IMR-90 (cell line): Measurements from ENCODE around the gene NOG. TPM values are rescaled to one million over a fixed set of nuclear protein-coding genes. Genes with fewer than 3 reads are reported as not detected.

Experiments used
- ATAC-seq: fragments of 200-7000 bp; cut with Tn5 transposase; 2 replicates; pipeline ENCODE4 v1.9.1; 2020; ENCODE audit warnings: low read depth, mild to moderate bottlenecking, moderate library complexity
- BruUV-seq: library from RNA; stranded (reverse); fragments of 400-500 nt; replicated peaks from 2 replicates; lab custom pipeline; 2021; lab: Mats Ljungman, UMichigan
- CTCF ChIA-PET: fragments of 300-600 bp; formaldehyde crosslinking; extraction: SDS; loops from one replicate; lab custom pipeline; 2021; ENCODE audit warnings: antibody characterized with exemption; lab: Yijun Ruan, JAX
- POLR2A ChIA-PET: fragments of 300-600 bp; sonication (Branson Sonifier 250); formaldehyde crosslinking; loops from one replicate; lab custom pipeline; 2022; ENCODE audit warnings: antibody characterized with exemption; ENCODE audit not compliant: unreplicated experiment; lab: Charles Lee
- DNase-seq: peaks from one replicate; pipeline ENCODE4 v3.0.0; 2013
- H2AFZ ChIP-seq: replicated peaks from 2 replicates; pipeline ENCODE3; 2013; ENCODE audit warnings: low read length, mild to moderate bottlenecking; ENCODE audit not compliant: poor library complexity
- H2AK5ac ChIP-seq: 2 replicates; pipeline ENCODE4 v1.6.1; 2013; ENCODE audit warnings: low read depth, low read length, inconsistent platforms
- H2AK9ac ChIP-seq: replicated peaks from 2 replicates; pipeline ENCODE3; 2013; ENCODE audit warnings: mild to moderate bottlenecking, low read depth, low read length, moderate library complexity; ENCODE audit not compliant: poor library complexity
- H2BK120ac ChIP-seq: 2 replicates; pipeline ENCODE4 v1.6.1; 2013; ENCODE audit warnings: low read depth, low read length, inconsistent platforms
- H2BK15ac ChIP-seq: 3 replicates; pipeline ENCODE4 v1.6.1; 2013; ENCODE audit warnings: low read depth, low read length, inconsistent platforms
- H2BK20ac ChIP-seq: 2 replicates; pipeline ENCODE4 v1.6.1; 2013; ENCODE audit warnings: low read depth, mild to moderate bottlenecking, inconsistent platforms, low read length, moderate library complexity
- H2BK5ac ChIP-seq: 2 replicates; pipeline ENCODE4 v1.6.1; 2013; ENCODE audit warnings: mild to moderate bottlenecking, low read depth, low read length, inconsistent platforms; ENCODE audit not compliant: poor library complexity, severe bottlenecking
- H3K14ac ChIP-seq: replicated peaks from 2 replicates; pipeline ENCODE4 v1.6.1; 2013; ENCODE audit warnings: low read depth, low read length, inconsistent platforms
- H3K18ac ChIP-seq: 2 replicates; pipeline ENCODE4 v1.6.1; 2013; ENCODE audit warnings: low read depth, low read length, control low read depth
- H3K23ac ChIP-seq: 2 replicates; pipeline ENCODE4 v1.6.1; 2013; ENCODE audit warnings: low read depth, low read length, inconsistent platforms
- H3K27ac ChIP-seq: 2 replicates; pipeline ENCODE4 v1.5.1; 2013; ENCODE audit warnings: mild to moderate bottlenecking, control low read depth, low read length; ENCODE audit not compliant: insufficient read depth
- H3K27me3 ChIP-seq: 2 replicates; pipeline ENCODE4 v1.6.1; 2013; ENCODE audit warnings: low read length; ENCODE audit not compliant: control insufficient read depth, insufficient read depth
- H3K36me3 ChIP-seq: 2 replicates; pipeline ENCODE4 v1.6.1; 2013; ENCODE audit warnings: low read length, mixed read lengths; ENCODE audit not compliant: control insufficient read depth, insufficient read depth
- H3K4ac ChIP-seq: 2 replicates; pipeline ENCODE4 v1.6.1; 2013; ENCODE audit warnings: low read depth, low read length, inconsistent platforms
- H3K4me1 ChIP-seq: 2 replicates; pipeline ENCODE4 v1.6.1; 2013; ENCODE audit warnings: low read length, mixed read lengths; ENCODE audit not compliant: control insufficient read depth, insufficient read depth
- H3K4me2 ChIP-seq: 2 replicates; pipeline ENCODE4 v1.6.1; 2013; ENCODE audit warnings: low read depth, mild to moderate bottlenecking, control low read depth, low read length, moderate library complexity
- H3K4me3 ChIP-seq: 2 replicates; pipeline ENCODE4 v1.5.1; 2013; ENCODE audit warnings: low read depth, mild to moderate bottlenecking, control low read depth, low read length, moderate library complexity; ENCODE audit not compliant: insufficient read depth
- H3K56ac ChIP-seq: 2 replicates; pipeline ENCODE4 v1.6.1; 2013; ENCODE audit warnings: low read length, inconsistent platforms; ENCODE audit not compliant: insufficient read depth; ENCODE audit errors: extremely low read depth
- H3K79me1 ChIP-seq, 2 experiments: 2 replicates each; pipeline ENCODE4 v1.6.1; 2013; ENCODE audit warnings: low read length in 2 of 2, inconsistent platforms in 1 of 2, low read depth in 1 of 2
- H3K9ac ChIP-seq: 2 replicates; pipeline ENCODE4 v1.6.1; 2013; ENCODE audit warnings: low read depth, low read length, control low read depth
- H3K9me1 ChIP-seq: 2 replicates; pipeline ENCODE4 v1.6.1; 2013; ENCODE audit warnings: low read length, inconsistent platforms; ENCODE audit not compliant: insufficient read depth
- H3K9me3 ChIP-seq: 2 replicates; pipeline ENCODE4 v1.6.1; 2013; ENCODE audit warnings: low read length; ENCODE audit not compliant: control insufficient read depth, insufficient read depth
- H4K20me1 ChIP-seq: 2 replicates; pipeline ENCODE4 v1.6.1; 2013; ENCODE audit warnings: low read length, inconsistent platforms; ENCODE audit not compliant: insufficient read depth
- H4K5ac ChIP-seq: 2 replicates; pipeline ENCODE4 v1.6.1; 2013; ENCODE audit warnings: mild to moderate bottlenecking, low read depth, low read length, control low read depth
- H4K8ac ChIP-seq, 2 experiments: 2 replicates each; pipeline ENCODE4 v1.6.1; 2013; ENCODE audit warnings: low read depth in 2 of 2, low read length in 2 of 2, control low read depth in 1 of 2, inconsistent platforms in 1 of 2
- H4K91ac ChIP-seq: 2 replicates; pipeline ENCODE4 v1.6.1; 2013; ENCODE audit warnings: low read depth, low read length, inconsistent platforms; ENCODE audit not compliant: insufficient read depth
- BHLHE40 ChIP-seq: fragments of 150-350 bp; IDR thresholded peaks from 2 replicates; pipeline ENCODE4 v1.6.1; 2016; ENCODE audit warnings: mild to moderate bottlenecking, low read depth, low read length
- CEBPB ChIP-seq: IDR thresholded peaks from 2 replicates; pipeline ENCODE4 v1.6.1; 2012; ENCODE audit warnings: low read depth, low read length, improper control_type of control experiment
- CHD1 ChIP-seq: IDR thresholded peaks from 2 replicates; pipeline ENCODE4 v1.6.1; 2012; ENCODE audit warnings: low read depth, low read length, improper control_type of control experiment
- FOS ChIP-seq: fragments of 150-350 bp; IDR thresholded peaks from 2 replicates; pipeline ENCODE4 v1.6.1; 2016; ENCODE audit warnings: low read depth, low read length
- MAFK ChIP-seq: IDR thresholded peaks from 2 replicates; pipeline ENCODE4 v1.6.1; 2012; ENCODE audit warnings: low read depth, low read length, improper control_type of control experiment
- MAZ ChIP-seq: IDR thresholded peaks from 2 replicates; pipeline ENCODE4 v1.6.1; 2012; ENCODE audit warnings: low read depth, mild to moderate bottlenecking, low read length, improper control_type of control experiment, moderate library complexity, borderline replicate concordance
- MXI1 ChIP-seq: IDR thresholded peaks from 2 replicates; pipeline ENCODE4 v1.6.1; 2012; ENCODE audit warnings: low read depth, mild to moderate bottlenecking, low read length, moderate library complexity, borderline replicate concordance
- NFE2L2 ChIP-seq: fragments of 150-350 bp; IDR thresholded peaks from 2 replicates; pipeline ENCODE4 v1.6.1; 2016; ENCODE audit warnings: low read depth, mild to moderate bottlenecking, low read length
- RCOR1 ChIP-seq: IDR thresholded peaks from 2 replicates; pipeline ENCODE4 v1.6.1; 2012; ENCODE audit warnings: mild to moderate bottlenecking, low read length, improper control_type of control experiment; ENCODE audit not compliant: insufficient replicate concordance
- RFX5 ChIP-seq: IDR thresholded peaks from 2 replicates; pipeline ENCODE4 v1.8.0; 2012; ENCODE audit warnings: low read depth, mild to moderate bottlenecking, low read length, moderate library complexity
- WGBS, 2 experiments: methylation state at CpG; one replicate each; pipeline versions ENCODE4 v1.1.5 to v1.1.7; 2013; ENCODE audit warnings: missing lambda C conversion rate in 2 of 2; ENCODE audit not compliant: insufficient read length in 1 of 2; ENCODE audit errors: extremely low coverage in 2 of 2; 5-methylcytosine and 5-hydroxymethylcytosine counted together
- dilution Hi-C: fragments of 300-500 bp; cut with HindIII; formaldehyde crosslinking; loops from one replicate; pipeline ENCODE4 v1.14.3; 2018; ENCODE audit warnings: low sequenced_read_pairs; ENCODE audit not compliant: unreplicated experiment
- in situ Hi-C: fragments of 300-500 bp; cut with MboI; formaldehyde crosslinking; loops from 3 replicates; pipeline ENCODE4 v1.14.3; 2019; ENCODE audit warnings: low sequenced_read_pairs, inconsistent platforms, mixed read lengths
- intact Hi-C: fragments of 100-400 bp; cut with micrococcal nuclease; formaldehyde crosslinking; loops from 2 replicates; pipeline ENCODE4 v1.10.0; 2022
- polyA plus RNA-seq, 3 experiments: library from polyadenylated mRNA; depleted of rRNA; stranded (reverse); fragments of >200 nt; gene quantifications; 2 replicates each; pipeline ENCODE4 v1.2.3, GENCODE V29; 2012; ENCODE audit warnings: low replicate concordance in 1 of 3
- total RNA-seq: library from RNA; depleted of rRNA; stranded (reverse); fragments of >200 nt; gene quantifications from 2 replicates; pipeline ENCODE4 v1.2.3, GENCODE V29; 2012
- TF ChIP-seq, protein P1 (sequence below): conservative IDR thresholded peaks from 2 replicates; pipeline ENCODE4 v1.5.1; 2012; ENCODE audit warnings: mild to moderate bottlenecking, low read depth, low read length, improper control_type of control experiment
- TF ChIP-seq, protein P2 (sequence below): fragments of 150-350 bp; IDR thresholded peaks from 2 replicates; pipeline ENCODE4 v1.6.1; 2016; ENCODE audit warnings: low read depth, mild to moderate bottlenecking, low read length, moderate library complexity, borderline replicate concordance
- TF ChIP-seq, protein P3 (sequence below): fragments of 150-350 bp; IDR thresholded peaks from 2 replicates; pipeline ENCODE4 v1.6.1; 2017; ENCODE audit warnings: mild to moderate bottlenecking, antibody characterized with exemption, low read length, low read depth

The NOG gene
- total and polyA plus RNA-seq, 2 of the 4 experiments (the other 2 are of a cell fraction) = 11.7 to 13.1 TPM

DNA sequence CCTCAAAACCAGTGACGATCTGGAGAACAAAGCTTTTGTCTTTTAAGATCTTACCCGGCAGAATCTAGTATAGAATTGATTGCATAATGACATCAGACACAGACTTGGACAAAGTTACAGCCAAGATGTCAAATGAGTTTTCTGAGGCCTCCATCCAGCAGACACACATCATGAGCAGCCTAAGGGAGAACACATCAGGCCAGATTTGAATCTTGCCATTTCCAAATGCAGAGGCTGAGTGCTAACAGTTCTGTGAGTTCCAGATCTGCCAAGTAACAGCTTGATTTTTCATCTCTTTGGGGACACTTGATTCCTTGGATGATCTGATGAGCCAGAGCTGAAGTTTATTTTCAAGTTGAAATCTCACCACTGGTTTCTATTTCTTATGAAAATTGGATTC is 21.0 kb downstream of the NOG start:
- intact Hi-C loops = no loop called here
- Histone ChIP-seq H3K4me2 (no peak overlapping the region), H3K9ac (no peak overlapping the region), H4K20me1 (no peaks in the 10 kb centered on the region), H3K9me1 (no peaks in the 10 kb centered on the region; the same call in 1 of the 2 replicates), H4K5ac (no peak overlapping the region), H2AK5ac (no peak overlapping the region), H2BK20ac (no peak overlapping the region), H3K4me3 (no peak overlapping the region), H2AK9ac (no peak overlapping the region), H3K56ac (no peak overlapping the region), H3K4me1 (no peaks in the 10 kb centered on the region), H2BK15ac (no peak overlapping the region), H3K79me1 (no peaks in the 10 kb centered on the region), H2BK120ac (no peak overlapping the region), H4K91ac (no peak overlapping the region), H3K18ac (no peak overlapping the region), H3K9me3 (no peaks in the 10 kb centered on the region), H3K23ac (no peak overlapping the region), H3K4ac (no peak overlapping the region), H3K36me3 (no peaks in the 10 kb centered on the region), H3K27ac (no peak overlapping the region), H2AFZ (no peak overlapping the region), H3K14ac (no peak overlapping the region), H4K8ac (no peak overlapping the region), H2BK5ac (no peak overlapping the region), H3K27me3 (peaks cover 9% of the 10 kb centered on the region)
- POLR2A ChIA-PET = no interaction called here
- dilution Hi-C loops = no loop called here
- WGBS, 2 experiments = no CpG with 5 or more reads among the region's 2 CpGs
- TF ChIP-seq RCOR1 = no peak
- TF ChIP-seq RFX5 = no peak
- TF ChIP-seq CHD1 = no peak
- TF ChIP-seq, protein P1, sequence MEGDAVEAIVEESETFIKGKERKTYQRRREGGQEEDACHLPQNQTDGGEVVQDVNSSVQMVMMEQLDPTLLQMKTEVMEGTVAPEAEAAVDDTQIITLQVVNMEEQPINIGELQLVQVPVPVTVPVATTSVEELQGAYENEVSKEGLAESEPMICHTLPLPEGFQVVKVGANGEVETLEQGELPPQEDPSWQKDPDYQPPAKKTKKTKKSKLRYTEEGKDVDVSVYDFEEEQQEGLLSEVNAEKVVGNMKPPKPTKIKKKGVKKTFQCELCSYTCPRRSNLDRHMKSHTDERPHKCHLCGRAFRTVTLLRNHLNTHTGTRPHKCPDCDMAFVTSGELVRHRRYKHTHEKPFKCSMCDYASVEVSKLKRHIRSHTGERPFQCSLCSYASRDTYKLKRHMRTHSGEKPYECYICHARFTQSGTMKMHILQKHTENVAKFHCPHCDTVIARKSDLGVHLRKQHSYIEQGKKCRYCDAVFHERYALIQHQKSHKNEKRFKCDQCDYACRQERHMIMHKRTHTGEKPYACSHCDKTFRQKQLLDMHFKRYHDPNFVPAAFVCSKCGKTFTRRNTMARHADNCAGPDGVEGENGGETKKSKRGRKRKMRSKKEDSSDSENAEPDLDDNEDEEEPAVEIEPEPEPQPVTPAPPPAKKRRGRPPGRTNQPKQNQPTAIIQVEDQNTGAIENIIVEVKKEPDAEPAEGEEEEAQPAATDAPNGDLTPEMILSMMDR = no peak
- no peak for TF ChIP-seq FOS
- no peak for TF ChIP-seq MAFK
- no peak for TF ChIP-seq BHLHE40
- TF ChIP-seq MAZ = no peak
- no peak for TF ChIP-seq MXI1
- no peak for TF ChIP-seq CEBPB
- TF ChIP-seq, protein P2, sequence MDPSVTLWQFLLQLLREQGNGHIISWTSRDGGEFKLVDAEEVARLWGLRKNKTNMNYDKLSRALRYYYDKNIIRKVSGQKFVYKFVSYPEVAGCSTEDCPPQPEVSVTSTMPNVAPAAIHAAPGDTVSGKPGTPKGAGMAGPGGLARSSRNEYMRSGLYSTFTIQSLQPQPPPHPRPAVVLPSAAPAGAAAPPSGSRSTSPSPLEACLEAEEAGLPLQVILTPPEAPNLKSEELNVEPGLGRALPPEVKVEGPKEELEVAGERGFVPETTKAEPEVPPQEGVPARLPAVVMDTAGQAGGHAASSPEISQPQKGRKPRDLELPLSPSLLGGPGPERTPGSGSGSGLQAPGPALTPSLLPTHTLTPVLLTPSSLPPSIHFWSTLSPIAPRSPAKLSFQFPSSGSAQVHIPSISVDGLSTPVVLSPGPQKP = no peak
- no peak for TF ChIP-seq NFE2L2
- TF ChIP-seq, protein P3, sequence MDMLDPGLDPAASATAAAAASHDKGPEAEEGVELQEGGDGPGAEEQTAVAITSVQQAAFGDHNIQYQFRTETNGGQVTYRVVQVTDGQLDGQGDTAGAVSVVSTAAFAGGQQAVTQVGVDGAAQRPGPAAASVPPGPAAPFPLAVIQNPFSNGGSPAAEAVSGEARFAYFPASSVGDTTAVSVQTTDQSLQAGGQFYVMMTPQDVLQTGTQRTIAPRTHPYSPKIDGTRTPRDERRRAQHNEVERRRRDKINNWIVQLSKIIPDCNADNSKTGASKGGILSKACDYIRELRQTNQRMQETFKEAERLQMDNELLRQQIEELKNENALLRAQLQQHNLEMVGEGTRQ = no peak
- in situ Hi-C loops = no loop called here
- BruUV-seq = no TSS peak
- ATAC-seq = no peak
- DNase-seq = no peak
- CTCF ChIA-PET = no interaction called here
